ENCODE results near the gene ANTKMT.

DNA sequence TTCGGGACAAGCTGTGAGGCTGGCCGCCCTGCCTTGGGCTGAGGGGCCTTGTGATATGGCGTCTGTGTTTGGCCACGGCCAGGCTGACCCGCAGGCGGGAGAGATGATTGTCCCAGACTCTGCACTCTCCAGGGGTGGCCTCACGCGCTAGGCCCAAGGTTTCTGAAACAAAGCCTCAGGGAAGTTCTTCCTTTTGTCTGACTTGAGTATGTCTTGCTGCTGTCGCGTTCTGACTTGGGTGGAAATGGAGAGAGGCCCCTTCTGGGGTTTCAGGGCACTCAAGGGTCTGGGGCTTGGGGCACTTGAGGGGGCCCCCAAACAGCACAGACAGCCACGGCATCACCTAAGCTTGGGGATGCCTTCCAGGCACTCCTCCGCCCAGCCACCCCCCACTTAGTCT is 9.9 kb upstream of the ANTKMT start:
- TF ChIP-seq SUZ12 (IDR thresholded peaks at IDR 0.05) (no peak), TARDBP (IDR thresholded peaks at IDR 0.05) (no peak)

Measured in HEK293T (cell line).